ENCODE measurements around the gene EFCAB6.

EFCAB6 gene

GRCh38 chr22:43854121-43854785, 42.1 kb upstream of the EFCAB6 start:
- Histone ChIP-seq H3K9ac (ENCODE audit: low read depth, low read length) (no peak overlapping the region), H3K27me3 (ENCODE audit: insufficient read depth, low read length) (no peaks in the 10 kb centered on the region), H3K27ac (ENCODE audit: low read length) (no peak overlapping the region), H3K4me3 (ENCODE audit: low read length) (no peak overlapping the region), H3K36me3 (ENCODE audit: insufficient read depth, low read depth, low read length) (no peaks in the 10 kb centered on the region), H3K4me1 (ENCODE audit: insufficient read depth, low read length) (peaks cover 11% of the 10 kb centered on the region; the same call in 1 of the 2 replicates), H3K9me3 (ENCODE audit: insufficient read depth, low read depth, low read length) (peaks cover 5% of the 10 kb centered on the region)

DNA sequence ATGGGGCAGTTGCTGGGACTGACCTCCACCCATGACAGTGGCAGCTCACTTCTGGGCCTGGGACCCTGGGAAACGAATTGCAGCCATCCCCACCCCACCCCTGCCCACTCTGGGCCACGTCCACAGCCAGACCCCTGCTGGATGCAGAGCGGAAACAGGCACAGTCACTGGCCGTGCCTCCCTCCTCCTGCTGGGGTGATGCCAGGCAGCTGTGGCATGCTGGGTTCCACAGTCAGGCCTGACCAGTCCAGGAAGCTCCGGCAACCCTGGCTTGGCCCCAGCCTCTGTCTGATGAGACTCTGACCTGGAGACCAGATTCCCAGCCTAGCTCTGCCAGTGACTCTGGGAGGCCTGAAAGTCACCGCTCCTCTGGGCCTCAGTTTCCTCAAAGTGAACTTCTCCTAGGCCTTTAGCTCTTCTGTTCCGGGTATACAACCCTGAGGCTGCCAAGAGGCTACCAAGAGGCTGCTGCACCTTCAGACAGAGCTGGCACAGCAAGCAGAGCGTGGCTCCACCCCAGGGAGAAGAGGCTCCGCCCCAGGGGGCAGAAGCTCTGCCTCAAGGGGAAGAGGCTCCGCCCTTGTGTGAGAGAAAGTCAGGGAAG, 41.3 kb upstream of the EFCAB6 start:
- Histone ChIP-seq H3K4me1 (ENCODE audit: insufficient read depth, low read length) (peaks cover 3% of the 10 kb centered on the region; the same call in 1 of the 2 replicates), H3K9me3 (ENCODE audit: insufficient read depth, low read depth, low read length) (peaks cover 5% of the 10 kb centered on the region), H3K27ac (ENCODE audit: low read length) (no peak overlapping the region), H3K36me3 (ENCODE audit: insufficient read depth, low read depth, low read length) (no peaks in the 10 kb centered on the region), H3K9ac (ENCODE audit: low read depth, low read length) (no peak overlapping the region), H3K27me3 (ENCODE audit: insufficient read depth, low read length) (no peaks in the 10 kb centered on the region), H3K4me3 (ENCODE audit: low read length) (no peak overlapping the region)

GRCh38 chr22:43852573-43853327, 40.6 kb upstream of the EFCAB6 start:
- peaks cover 5% of the 10 kb centered on the region for H3K9me3 ChIP-seq (ENCODE audit: insufficient read depth, low read depth, low read length)
- no peaks in the 10 kb centered on the region for H3K4me1 ChIP-seq (ENCODE audit: insufficient read depth, low read length)
- H3K9ac ChIP-seq (ENCODE audit: low read depth, low read length): no peak overlapping the region
- no peaks in the 10 kb centered on the region for H3K36me3 ChIP-seq (ENCODE audit: insufficient read depth, low read depth, low read length)
- H3K27me3 ChIP-seq (ENCODE audit: insufficient read depth, low read length): no peaks in the 10 kb centered on the region
- H3K27ac ChIP-seq (ENCODE audit: low read length): no peak overlapping the region
- no peak overlapping the region for H3K4me3 ChIP-seq (ENCODE audit: low read length)

- H3K9me3 ChIP-seq (ENCODE audit: insufficient read depth, low read depth, low read length): peaks cover 3% of the 10 kb centered on the region
- no peak overlapping the region for H3K4me3 ChIP-seq (ENCODE audit: low read length)
- H3K27ac ChIP-seq (ENCODE audit: low read length): no peak overlapping the region
- no peak overlapping the region for H3K9ac ChIP-seq (ENCODE audit: low read depth, low read length)
- H3K36me3 ChIP-seq (ENCODE audit: insufficient read depth, low read depth, low read length): no peaks in the 10 kb centered on the region
- H3K27me3 ChIP-seq (ENCODE audit: insufficient read depth, low read length): no peaks in the 10 kb centered on the region
- no peaks in the 10 kb centered on the region for H3K4me1 ChIP-seq (ENCODE audit: insufficient read depth, low read length)
Measured at GRCh38 chr22:43851979-43852307, 39.8 kb upstream of the EFCAB6 start.

DNA sequence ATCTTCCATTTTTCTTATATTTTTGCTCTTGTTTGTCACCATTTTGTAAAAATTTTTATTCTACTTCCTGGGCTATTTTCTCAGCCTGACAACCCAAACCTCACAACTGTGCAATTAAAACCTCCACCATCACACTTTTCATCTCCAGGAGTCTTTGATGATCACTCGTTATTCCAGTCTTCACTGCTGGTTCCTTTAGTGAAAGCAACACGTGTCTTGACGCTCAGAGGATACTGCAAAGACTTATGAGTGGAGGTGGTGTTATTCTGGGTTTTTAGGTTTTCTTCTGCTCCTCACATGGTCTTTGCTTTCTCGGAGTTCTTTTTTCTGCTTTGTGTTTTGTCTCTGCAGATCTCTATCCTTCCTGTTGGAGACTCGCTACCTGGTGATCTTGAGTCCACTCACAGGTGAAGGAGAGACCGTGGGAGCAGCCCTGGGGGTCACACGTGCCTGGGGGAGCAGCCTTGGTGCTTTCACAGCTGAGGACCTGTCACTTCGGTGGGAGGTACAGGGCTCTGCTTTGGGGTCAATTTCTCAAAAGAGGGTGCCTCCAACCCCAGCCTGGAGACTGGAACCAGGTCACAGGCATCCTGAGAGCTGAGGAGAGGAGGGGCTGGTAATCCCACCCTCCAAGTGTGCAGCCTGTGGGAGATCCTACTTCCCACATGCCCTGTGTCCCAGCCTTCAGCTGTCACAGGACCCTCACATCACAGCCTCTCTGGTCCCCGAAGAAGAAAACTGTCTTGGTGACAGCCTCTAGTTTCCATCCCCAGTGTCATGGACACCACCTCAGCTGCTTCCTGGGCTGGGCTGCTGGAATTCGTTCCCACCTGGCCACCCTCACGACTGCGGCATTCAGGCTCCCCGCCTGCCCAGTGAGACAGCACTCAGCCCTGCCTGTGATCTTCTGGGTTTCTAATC, 39.2 kb upstream of the EFCAB6 start:
- no peaks in the 10 kb centered on the region for H3K36me3 ChIP-seq (ENCODE audit: insufficient read depth, low read depth, low read length)
- peaks cover 3% of the 10 kb centered on the region; the same call in 1 of the 2 replicates for H3K4me1 ChIP-seq (ENCODE audit: insufficient read depth, low read length)
- no peak overlapping the region for H3K4me3 ChIP-seq (ENCODE audit: low read length)
- H3K9me3 ChIP-seq (ENCODE audit: insufficient read depth, low read depth, low read length): no peaks in the 10 kb centered on the region
- no peaks in the 10 kb centered on the region for H3K27me3 ChIP-seq (ENCODE audit: insufficient read depth, low read length)
- H3K27ac ChIP-seq (ENCODE audit: low read length): no peak overlapping the region
- no peak overlapping the region for H3K9ac ChIP-seq (ENCODE audit: low read depth, low read length)

- H3K36me3 ChIP-seq (ENCODE audit: insufficient read depth, low read depth, low read length): no peaks in the 10 kb centered on the region
- no peak overlapping the region for H3K4me3 ChIP-seq (ENCODE audit: low read length)
- no peaks in the 10 kb centered on the region for H3K9me3 ChIP-seq (ENCODE audit: insufficient read depth, low read depth, low read length)
- no peak overlapping the region for H3K27ac ChIP-seq (ENCODE audit: low read length)
- H3K9ac ChIP-seq (ENCODE audit: low read depth, low read length): no peak overlapping the region
- no peaks in the 10 kb centered on the region for H3K27me3 ChIP-seq (ENCODE audit: insufficient read depth, low read length)
- H3K4me1 ChIP-seq (ENCODE audit: insufficient read depth, low read length): peaks cover 5% of the 10 kb centered on the region; the same call in 1 of the 2 replicates
Measured at GRCh38 chr22:43850529-43850928, 38.4 kb upstream of the EFCAB6 start.

GRCh38 chr22:43849731-43850130, 37.6 kb upstream of the EFCAB6 start:
- Histone ChIP-seq H3K4me3 (ENCODE audit: low read length) (no peak overlapping the region), H3K9ac (ENCODE audit: low read depth, low read length) (no peak overlapping the region), H3K4me1 (ENCODE audit: insufficient read depth, low read length) (peaks cover 5% of the 10 kb centered on the region; the same call in 1 of the 2 replicates), H3K9me3 (ENCODE audit: insufficient read depth, low read depth, low read length) (no peaks in the 10 kb centered on the region), H3K36me3 (ENCODE audit: insufficient read depth, low read depth, low read length) (no peaks in the 10 kb centered on the region), H3K27me3 (ENCODE audit: insufficient read depth, low read length) (no peaks in the 10 kb centered on the region), H3K27ac (ENCODE audit: low read length) (no peak overlapping the region)

DNA sequence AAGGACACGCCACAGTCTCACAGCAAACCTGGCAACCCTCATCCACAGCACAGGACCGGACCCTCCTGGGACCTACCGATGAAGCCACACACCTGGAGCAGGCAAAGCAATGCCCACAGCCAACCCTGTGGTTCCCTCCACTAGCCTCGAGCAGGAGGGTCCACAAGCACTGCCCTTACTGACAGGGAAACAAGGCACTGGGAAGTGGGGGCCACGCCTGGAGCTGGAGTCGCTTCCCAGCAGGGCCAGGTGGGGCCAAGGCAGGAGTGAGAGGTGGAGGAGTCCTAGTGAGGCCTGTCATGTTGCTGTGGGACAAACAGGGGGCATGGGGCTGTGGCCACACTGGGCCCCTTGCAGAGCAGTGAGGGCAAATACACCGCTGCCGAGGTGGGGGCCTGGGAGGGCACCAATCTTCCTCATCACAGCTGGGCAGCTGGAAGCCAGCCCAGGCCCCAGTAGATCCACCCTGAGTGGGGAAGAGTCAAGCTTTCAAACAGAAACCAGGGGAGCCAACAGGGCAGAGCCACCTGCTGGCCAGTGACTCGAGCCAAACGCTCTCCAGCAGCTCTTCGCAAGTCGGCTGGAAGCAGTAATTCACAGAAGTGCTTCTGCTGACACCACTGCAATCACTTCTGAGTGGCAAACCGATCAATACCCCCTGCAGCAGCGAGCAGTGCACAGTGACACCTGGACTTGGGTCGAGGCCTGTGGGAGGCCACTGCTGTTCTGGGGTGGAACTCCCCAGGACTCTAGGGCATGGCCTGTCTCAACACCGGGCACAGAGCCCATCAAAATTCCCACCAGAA, 36.5 kb upstream of the EFCAB6 start:
- no peak overlapping the region for H3K4me3 ChIP-seq (ENCODE audit: low read length)
- H3K9ac ChIP-seq (ENCODE audit: low read depth, low read length): no peak overlapping the region
- H3K27me3 ChIP-seq (ENCODE audit: insufficient read depth, low read length): no peaks in the 10 kb centered on the region
- peaks cover 5% of the 10 kb centered on the region; the same call in 1 of the 2 replicates for H3K4me1 ChIP-seq (ENCODE audit: insufficient read depth, low read length)
- no peaks in the 10 kb centered on the region for H3K9me3 ChIP-seq (ENCODE audit: insufficient read depth, low read depth, low read length)
- no peaks in the 10 kb centered on the region for H3K36me3 ChIP-seq (ENCODE audit: insufficient read depth, low read depth, low read length)
- no peak overlapping the region for H3K27ac ChIP-seq (ENCODE audit: low read length)

GRCh38 chr22:43847376-43848289, 35.5 kb upstream of the EFCAB6 start:
- no peaks in the 10 kb centered on the region for H3K36me3 ChIP-seq (ENCODE audit: insufficient read depth, low read depth, low read length)
- H3K9ac ChIP-seq (ENCODE audit: low read depth, low read length): no peak overlapping the region
- no peaks in the 10 kb centered on the region for H3K27me3 ChIP-seq (ENCODE audit: insufficient read depth, low read length)
- no peak overlapping the region for H3K4me3 ChIP-seq (ENCODE audit: low read length)
- H3K9me3 ChIP-seq (ENCODE audit: insufficient read depth, low read depth, low read length): no peaks in the 10 kb centered on the region
- peaks cover 5% of the 10 kb centered on the region; the same call in 1 of the 2 replicates for H3K4me1 ChIP-seq (ENCODE audit: insufficient read depth, low read length)
- H3K27ac ChIP-seq (ENCODE audit: low read length): no peak overlapping the region

DNA sequence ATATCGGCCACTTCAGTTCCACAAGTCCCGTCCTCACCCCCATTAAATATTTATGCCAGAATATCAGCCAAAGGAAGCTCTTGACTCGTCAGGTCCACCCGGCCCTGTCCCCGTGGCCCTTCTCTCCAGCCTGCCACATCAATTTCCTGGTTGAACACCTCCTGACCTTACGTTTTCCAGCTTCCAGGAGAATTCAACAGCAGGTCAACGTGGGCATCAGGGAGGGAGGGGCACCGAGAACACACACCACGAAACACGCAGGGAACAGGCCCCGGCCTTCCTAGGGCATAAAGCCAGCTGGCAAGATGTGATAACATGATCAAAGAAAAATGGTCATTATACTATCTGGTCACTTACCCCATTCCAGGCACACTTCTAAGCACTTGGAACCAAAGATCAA, 34.9 kb upstream of the EFCAB6 start:
- H3K36me3 ChIP-seq (ENCODE audit: insufficient read depth, low read depth, low read length): no peaks in the 10 kb centered on the region
- H3K4me1 ChIP-seq (ENCODE audit: insufficient read depth, low read length): peaks cover 5% of the 10 kb centered on the region; the same call in 1 of the 2 replicates
- H3K9me3 ChIP-seq (ENCODE audit: insufficient read depth, low read depth, low read length): no peaks in the 10 kb centered on the region
- H3K4me3 ChIP-seq (ENCODE audit: low read length): no peak overlapping the region
- no peak overlapping the region for H3K9ac ChIP-seq (ENCODE audit: low read depth, low read length)
- H3K27ac ChIP-seq (ENCODE audit: low read length): no peak overlapping the region
- no peaks in the 10 kb centered on the region for H3K27me3 ChIP-seq (ENCODE audit: insufficient read depth, low read length)

Data from iPS-20b (cell line).